ENCODE data around the gene CMBL. TPM values are rescaled to one million over a fixed set of nuclear protein-coding genes. Genes with fewer than 3 reads are reported as not detected.
"Not testable (repeated sequence)": the region's sequence is repeated elsewhere in the genome, so short reads cannot be mapped to it uniquely, and the experiment has no call there.

The CMBL gene
- total RNA-seq, 1 donor from 2014 or later = 20.5 TPM

DNA sequence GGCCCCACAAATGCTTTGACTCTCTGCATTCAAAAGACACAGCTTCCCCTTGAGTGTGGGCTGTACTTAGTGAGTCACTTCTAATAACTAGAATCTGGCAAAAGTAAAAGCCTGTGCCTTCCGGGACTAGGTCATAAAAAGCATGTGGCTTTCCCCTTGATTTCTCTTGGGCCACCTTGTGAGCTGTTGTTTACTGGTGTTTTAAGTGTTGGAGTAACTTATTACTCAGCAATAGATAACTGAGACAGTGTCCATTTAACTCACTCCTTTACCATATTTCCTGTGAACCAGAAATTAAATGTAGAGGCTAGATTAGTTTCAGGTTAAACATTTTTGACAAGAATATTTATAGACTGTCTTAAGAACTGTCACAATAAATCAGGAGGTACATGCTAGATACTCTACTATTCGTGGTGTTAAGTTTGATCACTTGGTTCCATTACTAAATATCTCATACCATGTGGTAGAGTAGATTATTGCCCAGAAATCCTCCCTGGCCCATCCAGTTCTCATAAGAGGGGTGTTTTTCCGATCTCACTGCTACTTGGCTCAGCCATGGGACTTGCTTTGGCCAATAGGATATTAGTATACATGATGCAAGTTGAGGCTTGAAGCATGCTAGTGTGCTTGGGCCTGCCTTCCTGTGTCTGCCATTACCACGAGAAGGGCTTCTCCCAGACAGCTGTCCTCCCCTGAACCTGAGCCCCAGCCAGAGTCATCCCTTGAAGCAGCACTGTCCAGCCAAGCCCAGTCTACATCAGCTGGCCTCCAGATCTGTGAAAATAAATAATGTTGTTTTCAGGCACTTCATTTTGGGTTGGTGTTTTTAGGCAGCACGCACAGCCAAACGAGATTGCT, 10.4 kb upstream of the CMBL start:
- peaks cover 1% of the 10 kb centered on the region for H3K36me3 Mint-ChIP-seq (ENCODE audit: low read depth)
- TF ChIP-seq, protein P1, sequence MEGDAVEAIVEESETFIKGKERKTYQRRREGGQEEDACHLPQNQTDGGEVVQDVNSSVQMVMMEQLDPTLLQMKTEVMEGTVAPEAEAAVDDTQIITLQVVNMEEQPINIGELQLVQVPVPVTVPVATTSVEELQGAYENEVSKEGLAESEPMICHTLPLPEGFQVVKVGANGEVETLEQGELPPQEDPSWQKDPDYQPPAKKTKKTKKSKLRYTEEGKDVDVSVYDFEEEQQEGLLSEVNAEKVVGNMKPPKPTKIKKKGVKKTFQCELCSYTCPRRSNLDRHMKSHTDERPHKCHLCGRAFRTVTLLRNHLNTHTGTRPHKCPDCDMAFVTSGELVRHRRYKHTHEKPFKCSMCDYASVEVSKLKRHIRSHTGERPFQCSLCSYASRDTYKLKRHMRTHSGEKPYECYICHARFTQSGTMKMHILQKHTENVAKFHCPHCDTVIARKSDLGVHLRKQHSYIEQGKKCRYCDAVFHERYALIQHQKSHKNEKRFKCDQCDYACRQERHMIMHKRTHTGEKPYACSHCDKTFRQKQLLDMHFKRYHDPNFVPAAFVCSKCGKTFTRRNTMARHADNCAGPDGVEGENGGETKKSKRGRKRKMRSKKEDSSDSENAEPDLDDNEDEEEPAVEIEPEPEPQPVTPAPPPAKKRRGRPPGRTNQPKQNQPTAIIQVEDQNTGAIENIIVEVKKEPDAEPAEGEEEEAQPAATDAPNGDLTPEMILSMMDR (IDR thresholded peaks at IDR 0.05) = no peak

DNA sequence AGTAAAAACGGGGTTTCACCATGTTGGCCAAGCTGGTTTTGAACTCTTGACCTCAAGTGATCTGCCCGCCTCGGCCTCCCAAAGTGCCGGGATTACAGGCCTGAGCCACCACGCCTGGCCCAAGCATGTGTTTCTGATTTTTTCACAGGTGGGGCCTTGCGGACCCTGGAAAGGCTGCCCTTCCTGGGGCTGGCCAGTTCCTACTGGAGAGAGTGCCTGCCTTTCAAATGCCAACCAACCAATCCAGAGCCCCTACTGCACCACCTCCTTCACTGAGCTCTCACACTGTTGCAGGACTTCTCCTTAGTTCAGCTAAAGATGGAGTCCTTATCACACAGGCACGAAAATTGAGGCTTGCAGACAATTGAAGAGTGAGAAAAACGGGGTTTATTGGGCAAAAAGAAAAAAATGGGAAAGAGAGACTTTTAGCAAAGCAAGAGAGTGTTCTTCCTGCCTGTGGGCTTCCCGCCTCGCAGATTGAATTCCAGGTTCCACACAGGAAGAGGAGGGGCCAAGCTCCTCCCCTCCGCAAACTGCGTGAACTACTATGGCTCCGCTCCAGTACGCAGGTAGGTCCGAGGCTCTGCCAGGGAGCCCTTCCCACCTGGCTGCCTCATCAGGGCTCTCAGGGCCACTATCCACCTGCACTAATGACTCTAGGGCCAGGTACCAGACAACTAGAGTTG, 8.3 kb upstream of the CMBL start:
- DNase-seq (ENCODE audit: low spot score) = no peak
- no peak overlapping the region for H3K27ac Mint-ChIP-seq (ENCODE audit: unreplicated experiment)
- H3K9me3 Mint-ChIP-seq (ENCODE audit: low read depth) = peaks cover 1% of the 10 kb centered on the region
- TF ChIP-seq, protein P1 (IDR thresholded peaks at IDR 0.05) = no peak
- no peak overlapping the region for H3K4me3 Mint-ChIP-seq (ENCODE audit: unreplicated experiment)
- H3K4me1 Mint-ChIP-seq (ENCODE audit: low read depth) = peaks cover 6% of the 10 kb centered on the region
- no peaks in the 10 kb centered on the region for H3K27me3 Mint-ChIP-seq (ENCODE audit: low read depth)
- peaks cover 1% of the 10 kb centered on the region for H3K36me3 Mint-ChIP-seq (ENCODE audit: low read depth)

More for the DNA sequence above, 10.4 kb upstream of the CMBL start:
- no peak for DNase-seq (ENCODE audit: low spot score)
- no peaks in the 10 kb centered on the region for H3K27me3 Mint-ChIP-seq (ENCODE audit: low read depth)
- H3K4me3 Mint-ChIP-seq (ENCODE audit: unreplicated experiment) = no peak overlapping the region
- H3K4me1 Mint-ChIP-seq (ENCODE audit: low read depth) = no peaks in the 10 kb centered on the region
- no peaks in the 10 kb centered on the region for H3K9me3 Mint-ChIP-seq (ENCODE audit: low read depth)
- no peak overlapping the region for H3K27ac Mint-ChIP-seq (ENCODE audit: unreplicated experiment)

DNA sequence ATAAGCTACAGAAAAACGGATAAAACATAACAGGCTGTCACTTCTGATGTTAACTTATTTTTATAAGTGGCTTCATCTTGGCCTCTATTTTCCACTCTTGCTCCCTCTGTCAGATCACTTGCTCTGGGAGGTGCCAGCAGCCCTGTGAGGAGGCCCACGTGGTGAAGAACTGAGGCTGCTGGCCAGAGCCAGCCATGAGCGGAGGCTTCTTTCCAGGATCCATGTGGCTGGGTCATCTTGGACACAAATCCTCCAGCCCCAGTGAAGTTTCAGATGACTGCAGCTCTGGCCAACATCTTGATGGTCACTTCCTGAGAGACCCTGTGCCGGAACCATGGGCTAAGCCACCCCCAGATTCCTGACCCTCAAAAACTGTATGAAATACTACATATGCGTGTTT, 7.5 kb upstream of the CMBL start:
- H3K27ac Mint-ChIP-seq (ENCODE audit: unreplicated experiment) = no peak overlapping the region
- peaks cover 13% of the 10 kb centered on the region for H3K4me1 Mint-ChIP-seq (ENCODE audit: low read depth)
- peaks cover 3% of the 10 kb centered on the region for H3K9me3 Mint-ChIP-seq (ENCODE audit: low read depth)
- no peaks in the 10 kb centered on the region for H3K27me3 Mint-ChIP-seq (ENCODE audit: low read depth)
- TF ChIP-seq, protein P1 (IDR thresholded peaks at IDR 0.05) = no peak
- peaks cover 1% of the 10 kb centered on the region for H3K36me3 Mint-ChIP-seq (ENCODE audit: low read depth)
- no peak for DNase-seq (ENCODE audit: low spot score)
- no peak overlapping the region for H3K4me3 Mint-ChIP-seq (ENCODE audit: unreplicated experiment)

DNA sequence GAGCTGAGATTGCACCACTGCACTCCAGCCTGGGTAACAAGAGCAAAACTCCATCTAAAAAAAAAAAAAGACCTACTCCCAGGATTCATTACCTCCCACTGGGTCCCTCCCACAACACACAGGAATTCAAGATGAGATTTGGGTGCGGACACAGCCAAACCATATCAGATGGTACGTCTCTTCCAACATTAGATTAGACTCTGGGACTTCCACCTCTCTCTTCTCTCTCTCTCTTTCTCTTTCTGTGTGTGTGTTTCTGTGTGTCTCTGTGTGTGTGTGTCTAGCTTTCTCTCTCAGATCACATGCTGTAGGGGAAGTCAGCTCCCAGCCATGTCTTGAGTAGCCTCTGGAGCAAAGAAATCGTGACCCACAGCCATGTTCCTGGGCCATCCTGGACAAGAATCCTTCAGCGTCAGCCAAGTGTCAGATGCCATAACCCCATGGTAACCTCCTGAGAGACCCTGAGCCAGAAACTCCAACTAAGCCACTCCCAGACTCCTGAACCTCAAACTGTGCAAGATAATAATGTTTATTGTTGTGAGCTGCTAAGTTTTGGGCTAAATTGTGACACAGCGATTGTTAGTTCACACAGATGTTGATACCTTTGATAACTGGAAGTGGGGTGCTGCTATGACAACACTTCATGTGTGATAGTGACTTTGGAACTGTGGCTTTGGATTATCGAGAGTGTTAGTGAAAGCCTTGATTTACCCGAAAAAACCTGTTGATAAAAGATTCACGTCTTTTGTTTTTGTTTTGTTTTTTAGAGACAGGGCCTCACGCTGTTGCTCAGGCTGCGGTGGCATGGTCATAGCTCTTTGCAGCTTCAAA, 4.1 kb upstream of the CMBL start:
- Mint-ChIP-seq H3K4me1 (ENCODE audit: low read depth) (peaks cover 35% of the 10 kb centered on the region), H3K36me3 (ENCODE audit: low read depth) (no peaks in the 10 kb centered on the region), H3K4me3 (ENCODE audit: unreplicated experiment) (no peak overlapping the region), H3K27ac (ENCODE audit: unreplicated experiment) (no peak overlapping the region), H3K27me3 (ENCODE audit: low read depth) (no peaks in the 10 kb centered on the region), H3K9me3 (ENCODE audit: low read depth) (peaks cover 3% of the 10 kb centered on the region)
- TF ChIP-seq, protein P1 (IDR thresholded peaks at IDR 0.05) = no peak
- DNase-seq (ENCODE audit: low spot score) = no peak

DNA sequence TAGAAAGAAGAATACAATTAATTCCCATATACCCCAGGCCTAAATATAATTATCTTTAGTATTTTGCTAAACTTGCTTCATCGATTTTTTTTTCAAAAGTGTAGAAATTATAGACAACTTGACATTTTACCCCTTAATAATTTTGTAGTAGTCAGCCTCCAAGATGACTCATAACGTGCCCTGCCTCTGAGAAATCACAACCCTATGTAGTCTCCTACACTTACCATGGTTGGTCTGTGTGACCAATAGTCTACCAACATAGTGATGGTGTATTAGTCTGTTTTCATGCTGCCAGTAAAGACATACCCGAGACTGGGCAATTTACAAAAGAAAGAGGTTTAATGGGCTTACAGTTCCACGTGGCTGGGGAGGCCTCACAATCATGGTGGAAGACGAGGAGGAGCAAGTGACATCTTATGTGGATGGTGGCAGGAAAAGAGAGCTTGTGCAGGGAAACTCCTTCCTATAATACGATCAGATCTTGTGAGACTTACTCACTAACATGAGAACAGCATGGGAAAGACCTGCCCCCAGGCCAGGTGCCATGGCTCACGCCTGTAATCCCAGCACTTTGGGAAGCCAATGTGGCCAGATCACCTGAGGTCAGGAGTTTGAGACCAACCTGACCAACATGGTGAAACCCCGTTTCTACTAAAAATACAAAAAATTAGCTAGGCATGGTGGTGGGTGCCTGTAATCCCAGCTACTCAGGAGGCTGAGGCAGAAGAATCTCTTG, 3.3 kb upstream of the CMBL start:
- H3K4me3 Mint-ChIP-seq (ENCODE audit: unreplicated experiment); H3K9me3 Mint-ChIP-seq (ENCODE audit: low read depth); H3K36me3 Mint-ChIP-seq (ENCODE audit: low read depth); DNase-seq (ENCODE audit: low spot score); H3K27me3 Mint-ChIP-seq (ENCODE audit: low read depth): not testable (repeated sequence)
- Mint-ChIP-seq H3K4me1 (ENCODE audit: low read depth) (peaks cover 43% of the 10 kb centered on the region), H3K27ac (ENCODE audit: unreplicated experiment) (peak overlapping the region; percentile 52)
